ENCODE data around the gene ACSS3.
"Not testable (repeated sequence)": the region's sequence is repeated elsewhere in the genome, so short reads cannot be mapped to it uniquely, and the experiment has no call there.

The ACSS3 gene

DNA sequence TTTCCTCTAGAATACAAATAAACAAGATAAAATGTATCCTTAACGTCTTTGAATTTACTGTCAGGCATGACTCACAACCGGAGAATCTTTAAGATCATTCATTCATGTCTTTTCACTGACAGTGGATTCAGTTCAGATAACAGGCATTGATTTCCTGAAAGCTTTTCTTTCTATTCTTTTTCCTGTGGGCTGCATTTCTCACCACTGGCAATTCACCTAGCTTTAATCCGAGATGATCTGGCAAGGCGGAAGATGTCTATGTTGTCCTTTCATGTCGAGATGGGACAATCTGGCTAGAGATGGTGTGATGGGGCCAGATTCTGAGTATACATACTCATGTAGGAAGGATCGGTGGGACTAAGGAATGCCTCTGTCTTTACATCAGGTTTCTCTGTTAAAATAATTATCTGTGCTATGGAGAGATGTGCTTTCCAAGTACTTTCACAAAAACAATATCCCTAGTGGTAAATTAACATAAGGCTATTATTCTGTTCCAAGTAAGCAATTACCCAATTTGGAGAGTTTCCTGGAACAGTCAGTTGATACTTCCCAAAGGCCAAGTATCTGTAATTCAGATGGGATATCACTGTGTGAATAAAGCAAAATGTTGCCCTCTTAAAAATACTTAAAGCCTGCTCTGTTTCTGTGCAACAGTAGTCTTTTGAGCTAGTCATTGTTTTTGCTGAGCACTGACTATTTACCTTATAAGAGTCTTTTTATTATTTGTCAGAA lies 17.8 kb downstream of the ACSS3 start:
- H3K27me3 ChIP-seq (replicated peaks; ENCODE audit: control insufficient read depth, insufficient read depth, low read length), result no peaks in the 10 kb centered on the region
- TF ChIP-seq, protein P1, sequence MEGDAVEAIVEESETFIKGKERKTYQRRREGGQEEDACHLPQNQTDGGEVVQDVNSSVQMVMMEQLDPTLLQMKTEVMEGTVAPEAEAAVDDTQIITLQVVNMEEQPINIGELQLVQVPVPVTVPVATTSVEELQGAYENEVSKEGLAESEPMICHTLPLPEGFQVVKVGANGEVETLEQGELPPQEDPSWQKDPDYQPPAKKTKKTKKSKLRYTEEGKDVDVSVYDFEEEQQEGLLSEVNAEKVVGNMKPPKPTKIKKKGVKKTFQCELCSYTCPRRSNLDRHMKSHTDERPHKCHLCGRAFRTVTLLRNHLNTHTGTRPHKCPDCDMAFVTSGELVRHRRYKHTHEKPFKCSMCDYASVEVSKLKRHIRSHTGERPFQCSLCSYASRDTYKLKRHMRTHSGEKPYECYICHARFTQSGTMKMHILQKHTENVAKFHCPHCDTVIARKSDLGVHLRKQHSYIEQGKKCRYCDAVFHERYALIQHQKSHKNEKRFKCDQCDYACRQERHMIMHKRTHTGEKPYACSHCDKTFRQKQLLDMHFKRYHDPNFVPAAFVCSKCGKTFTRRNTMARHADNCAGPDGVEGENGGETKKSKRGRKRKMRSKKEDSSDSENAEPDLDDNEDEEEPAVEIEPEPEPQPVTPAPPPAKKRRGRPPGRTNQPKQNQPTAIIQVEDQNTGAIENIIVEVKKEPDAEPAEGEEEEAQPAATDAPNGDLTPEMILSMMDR (IDR thresholded peaks at IDR 0.05; ENCODE audit: insufficient read depth, low read length, poor library complexity, severe bottlenecking), result no peak
- no peak for DNase-seq (ENCODE audit: extremely low read depth, insufficient read length)
- no peaks in the 10 kb centered on the region for H3K36me3 ChIP-seq (ENCODE audit: control insufficient read depth, insufficient read depth, low read length)
- no peak overlapping the region for H3K4me3 ChIP-seq (replicated peaks; ENCODE audit: low read depth, low read length)

DNA sequence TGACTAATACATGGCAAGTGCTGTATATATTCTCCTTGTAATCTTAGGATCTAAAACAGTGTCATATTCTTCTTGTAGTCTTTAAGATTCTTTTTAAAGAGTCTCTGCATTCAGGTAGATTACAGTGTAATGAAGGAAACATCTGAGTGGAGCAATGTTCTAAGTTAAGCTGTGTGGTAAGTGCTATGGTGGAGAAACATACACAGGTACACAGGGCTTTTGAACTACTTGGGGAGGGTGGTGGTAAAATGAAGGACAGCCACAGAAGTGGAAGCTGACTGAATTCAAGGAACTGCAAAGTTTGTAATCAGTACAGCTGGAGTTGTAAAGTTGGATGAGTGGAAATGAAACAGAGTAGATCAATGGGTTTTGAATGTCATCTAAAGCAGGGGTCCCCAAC lies 27.8 kb downstream of the ACSS3 start:
- no peak overlapping the region for H3K4me3 ChIP-seq (replicated peaks; ENCODE audit: low read depth, low read length)
- DNase-seq (ENCODE audit: extremely low read depth, insufficient read length), result no peak
- H3K27me3 ChIP-seq (replicated peaks; ENCODE audit: control insufficient read depth, insufficient read depth, low read length), result no peaks in the 10 kb centered on the region
- no peaks in the 10 kb centered on the region for H3K36me3 ChIP-seq (ENCODE audit: control insufficient read depth, insufficient read depth, low read length)
- TF ChIP-seq, protein P1 (IDR thresholded peaks at IDR 0.05; ENCODE audit: insufficient read depth, low read length, poor library complexity, severe bottlenecking), result no peak

DNA sequence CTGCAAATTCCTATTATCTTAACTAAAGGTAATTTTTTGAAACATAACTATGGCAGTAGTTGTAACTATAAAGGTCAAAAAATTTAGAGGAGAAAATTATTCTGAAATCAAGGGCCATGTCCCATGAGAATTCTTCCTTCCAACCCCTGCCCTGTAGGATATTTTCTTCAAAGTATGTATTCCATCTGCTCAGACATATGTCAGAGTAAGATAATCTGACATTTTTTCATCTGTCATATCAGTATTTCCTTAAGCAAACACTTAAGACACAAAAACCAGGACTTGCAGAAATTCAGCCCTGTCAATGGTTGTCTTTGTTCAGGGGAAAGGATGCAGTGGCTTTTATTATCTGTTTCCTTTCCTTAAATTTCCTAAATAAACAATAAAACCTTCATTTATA lies 36.3 kb downstream of the ACSS3 start:
- Histone ChIP-seq H3K4me3 (replicated peaks; ENCODE audit: low read depth, low read length) (no peak overlapping the region), H3K27me3 (replicated peaks; ENCODE audit: control insufficient read depth, insufficient read depth, low read length) (no peaks in the 10 kb centered on the region), H3K36me3 (ENCODE audit: control insufficient read depth, insufficient read depth, low read length) (no peaks in the 10 kb centered on the region)
- no peak for DNase-seq (ENCODE audit: extremely low read depth, insufficient read length)
- TF ChIP-seq, protein P1 (IDR thresholded peaks at IDR 0.05; ENCODE audit: insufficient read depth, low read length, poor library complexity, severe bottlenecking), result no peak

DNA sequence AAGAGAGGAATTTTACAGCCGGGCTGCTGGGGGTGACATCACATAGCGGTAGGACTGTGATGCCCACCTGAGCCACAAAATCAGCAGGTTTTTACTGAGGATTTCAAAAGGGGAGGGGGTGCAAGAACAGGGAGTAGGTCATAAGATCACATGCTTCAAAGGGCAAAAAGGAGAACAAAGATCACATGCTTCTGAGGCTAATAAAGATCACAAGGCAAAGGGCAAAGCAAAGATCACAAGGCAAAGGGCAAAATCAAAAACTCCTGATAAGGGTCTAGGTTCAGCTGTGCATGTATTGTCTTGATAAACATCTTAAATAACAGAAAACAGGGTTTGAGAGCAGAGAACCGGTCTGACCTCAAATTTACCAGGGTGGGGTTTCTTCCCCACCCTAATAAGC lies 41.2 kb downstream of the ACSS3 start:
- not testable (repeated sequence) for DNase-seq (ENCODE audit: extremely low read depth, insufficient read length); H3K4me3 ChIP-seq (replicated peaks; ENCODE audit: low read depth, low read length); H3K36me3 ChIP-seq (ENCODE audit: control insufficient read depth, insufficient read depth, low read length); H3K27me3 ChIP-seq (replicated peaks; ENCODE audit: control insufficient read depth, insufficient read depth, low read length)

DNA sequence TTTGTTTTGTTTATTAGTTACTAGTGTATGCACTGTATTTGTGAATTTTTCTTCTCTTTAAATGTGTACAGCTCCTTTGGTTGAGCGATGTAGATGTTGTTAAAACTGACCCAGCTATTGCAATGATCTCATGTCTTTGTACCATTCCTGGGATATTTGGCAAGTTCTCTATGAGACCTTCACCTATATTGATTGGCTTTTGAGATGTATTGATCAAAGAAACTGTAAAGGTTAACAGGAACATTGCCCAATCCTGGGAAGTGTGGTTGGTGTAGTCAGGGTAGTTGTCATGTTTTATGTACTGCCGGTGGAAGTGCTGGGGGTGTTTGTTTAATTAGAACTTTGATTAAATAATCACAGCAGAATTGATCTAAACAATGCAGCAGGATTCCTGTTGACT lies 43.1 kb downstream of the ACSS3 start:
- Histone ChIP-seq H3K27me3 (replicated peaks; ENCODE audit: control insufficient read depth, insufficient read depth, low read length) (no peaks in the 10 kb centered on the region), H3K36me3 (ENCODE audit: control insufficient read depth, insufficient read depth, low read length) (no peaks in the 10 kb centered on the region), H3K4me3 (replicated peaks; ENCODE audit: low read depth, low read length) (no peak overlapping the region)
- DNase-seq (ENCODE audit: extremely low read depth, insufficient read length), result no peak
- TF ChIP-seq, protein P1 (IDR thresholded peaks at IDR 0.05; ENCODE audit: insufficient read depth, low read length, poor library complexity, severe bottlenecking), result no peak

DNA sequence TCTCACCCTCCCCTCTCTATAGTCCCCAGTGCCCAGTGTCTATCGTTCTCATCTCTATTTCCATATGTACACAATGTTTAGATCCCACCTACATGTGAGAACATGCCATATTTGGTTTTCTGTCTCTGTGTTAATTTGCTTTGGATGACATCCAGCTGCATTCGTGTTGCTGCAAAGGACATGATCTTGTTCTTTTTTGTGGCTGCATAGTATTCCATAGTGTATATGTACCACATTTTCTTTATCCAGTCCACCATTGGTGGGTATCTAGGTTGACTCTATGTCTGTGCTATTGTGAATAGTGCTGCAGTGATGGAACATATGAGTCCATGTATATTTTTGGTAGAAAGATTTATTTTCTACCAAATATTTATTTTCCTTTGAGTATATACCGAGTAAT lies 45.7 kb downstream of the ACSS3 start:
- DNase-seq (ENCODE audit: extremely low read depth, insufficient read length), result no peak
- no peak overlapping the region for H3K4me3 ChIP-seq (replicated peaks; ENCODE audit: low read depth, low read length)
- no peaks in the 10 kb centered on the region for H3K36me3 ChIP-seq (ENCODE audit: control insufficient read depth, insufficient read depth, low read length)
- H3K27me3 ChIP-seq (replicated peaks; ENCODE audit: control insufficient read depth, insufficient read depth, low read length), result no peaks in the 10 kb centered on the region
- TF ChIP-seq, protein P1 (IDR thresholded peaks at IDR 0.05; ENCODE audit: insufficient read depth, low read length, poor library complexity, severe bottlenecking), result no peak

Data from GM06990 (cell line).